CD4-positive, alpha-beta T cell treated with Interferon gamma for 1 hour (primary cell): ENCODE results near the gene MYBL2.
"Not testable (repeated sequence)": the region's sequence is repeated elsewhere in the genome, so short reads cannot be mapped to it uniquely, and the experiment has no call there.

Experiments used
- DNase-seq: peaks from one replicate; pipeline ENCODE4 v3.0.0-alpha.2; 2020

The MYBL2 gene

GRCh38 chr20:43666376-43667328, at the start of gene MYBL2:
TSS of gene MYBL2 (plus strand) at chr20:43667114. CDS start at chr20:43667284, 170 bp downstream.
- peak; percentile 71 for DNase-seq

GRCh38 chr20:43631598-43631997, 35.3 kb upstream of the MYBL2 start:
- no peak for DNase-seq

GRCh38 chr20:43636429-43636828, 30.5 kb upstream of the MYBL2 start:
- no peak for DNase-seq

- DNase-seq: no peak
These were observed 24.4 kb upstream of the MYBL2 start for GRCh38 chr20:43642548-43642947.

GRCh38 chr20:43650997-43651525, 15.9 kb upstream of the MYBL2 start:
- DNase-seq: no peak

GRCh38 chr20:43651650-43652184, 15.2 kb upstream of the MYBL2 start:
- not testable (repeated sequence) for DNase-seq

GRCh38 chr20:43653966-43654365, 12.9 kb upstream of the MYBL2 start:
- no peak for DNase-seq

GRCh38 chr20:43655176-43655575, 11.7 kb upstream of the MYBL2 start:
- not testable (repeated sequence) for DNase-seq

- DNase-seq: no peak
These were observed 11.0 kb upstream of the MYBL2 start for GRCh38 chr20:43655937-43656336.

GRCh38 chr20:43658069-43658722, 8.7 kb upstream of the MYBL2 start:
- no peak for DNase-seq

GRCh38 chr20:43658723-43659419, 8.0 kb upstream of the MYBL2 start:
- DNase-seq: no peak

- no peak for DNase-seq
These were observed 3.8 kb upstream of the MYBL2 start for GRCh38 chr20:43662943-43663655.

GRCh38 chr20:43665466-43666176, 1.3 kb upstream of the MYBL2 start:
- DNase-seq: no peak

- DNase-seq: no peak
These were observed 623 bp downstream of the MYBL2 start for GRCh38 chr20:43667341-43668132.

GRCh38 chr20:43669332-43669731, 2.4 kb downstream of the MYBL2 start:
- no peak for DNase-seq

- DNase-seq: no peak
These were observed 3.5 kb downstream of the MYBL2 start for GRCh38 chr20:43670423-43670822.

GRCh38 chr20:43676368-43676767, 9.5 kb downstream of the MYBL2 start:
- DNase-seq: no peak

- DNase-seq: no peak
These were observed 14.1 kb downstream of the MYBL2 start for GRCh38 chr20:43680981-43681380.

GRCh38 chr20:43681468-43681942, 14.6 kb downstream of the MYBL2 start:
- DNase-seq: peak; percentile 42

- peak; percentile 85 for DNase-seq
These were observed 15.1 kb downstream of the MYBL2 start for GRCh38 chr20:43681991-43682410.
